ENCODE data around the gene WDR27.

WDR27 gene

GRCh38 chr6:169489563-169490245 lies 212.1 kb downstream of the WDR27 start:
- no peak for TF ChIP-seq EP300 (IDR thresholded peaks at IDR 0.05; ENCODE audit: borderline replicate concordance)
- no peak for TF ChIP-seq TAF1 (IDR thresholded peaks at IDR 0.05; ENCODE audit: low read depth)
- TF ChIP-seq TCF12 (IDR thresholded peaks at IDR 0.05; ENCODE audit: low read depth) = no peak
- TF ChIP-seq RAD21 (IDR thresholded peaks at IDR 0.05; ENCODE audit: low read depth) = no peak
- TF ChIP-seq YY1 (IDR thresholded peaks at IDR 0.05; ENCODE audit: low read depth) = no peak

GRCh38 chr6:169487579-169488436 lies 214.0 kb downstream of the WDR27 start:
- no peak for TF ChIP-seq TAF1 (IDR thresholded peaks at IDR 0.05; ENCODE audit: low read depth)

GRCh38 chr6:169479783-169480495 lies 221.9 kb downstream of the WDR27 start:
- TF ChIP-seq NFIC (IDR thresholded peaks at IDR 0.05) = no peak

DNA sequence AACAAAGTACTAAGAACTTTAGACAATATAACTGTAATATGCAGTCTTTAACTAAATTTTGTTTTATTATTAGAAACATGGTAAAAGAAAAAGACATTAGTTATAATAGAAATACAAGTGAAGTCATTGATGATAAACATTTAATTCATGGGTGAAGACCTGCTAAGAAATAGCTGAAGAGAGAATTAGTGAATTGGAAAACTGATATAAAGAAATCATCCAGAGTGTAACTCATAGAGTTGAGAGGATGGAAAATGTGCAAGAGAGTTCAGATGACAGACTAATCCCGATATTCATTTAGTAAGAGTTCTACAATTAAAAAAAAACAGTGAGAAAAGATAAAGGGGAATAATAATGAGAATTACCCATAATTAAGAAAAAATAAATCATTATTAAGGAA lies 227.5 kb downstream of the WDR27 start:
- no peak for TF ChIP-seq CREB1 (IDR thresholded peaks at IDR 0.05; ENCODE audit: low read depth)
- TF ChIP-seq, protein P1, sequence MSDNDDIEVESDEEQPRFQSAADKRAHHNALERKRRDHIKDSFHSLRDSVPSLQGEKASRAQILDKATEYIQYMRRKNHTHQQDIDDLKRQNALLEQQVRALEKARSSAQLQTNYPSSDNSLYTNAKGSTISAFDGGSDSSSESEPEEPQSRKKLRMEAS (IDR thresholded peaks at IDR 0.05) = no peak
- TF ChIP-seq FOXM1 (IDR thresholded peaks at IDR 0.05; ENCODE audit: borderline replicate concordance, low read depth) = no peak
- no peak for TF ChIP-seq CEBPB (IDR thresholded peaks at IDR 0.05)
- no peak for TF ChIP-seq EP300 (IDR thresholded peaks at IDR 0.05; ENCODE audit: borderline replicate concordance)
- TF ChIP-seq NFIC (IDR thresholded peaks at IDR 0.05) = no peak
- no peak for TF ChIP-seq ZBTB7A (IDR thresholded peaks at IDR 0.05; ENCODE audit: low read depth)
- no peak for TF ChIP-seq TCF12 (IDR thresholded peaks at IDR 0.05; ENCODE audit: low read depth)
- no peak for TF ChIP-seq EGR1 (IDR thresholded peaks at IDR 0.05)
- TF ChIP-seq RAD21 (IDR thresholded peaks at IDR 0.05; ENCODE audit: low read depth) = no peak
- no peak for TF ChIP-seq USF1 (IDR thresholded peaks at IDR 0.05)
- TF ChIP-seq REST (IDR thresholded peaks at IDR 0.05; ENCODE audit: low read depth) = no peak
- no peak for TF ChIP-seq TAF1 (IDR thresholded peaks at IDR 0.05; ENCODE audit: low read depth)

GRCh38 chr6:169473663-169474062 lies 228.2 kb downstream of the WDR27 start:
- TF ChIP-seq NFIC (IDR thresholded peaks at IDR 0.05) (no peak), CREB1 (IDR thresholded peaks at IDR 0.05; ENCODE audit: low read depth) (no peak), EGR1 (IDR thresholded peaks at IDR 0.05) (no peak), EP300 (IDR thresholded peaks at IDR 0.05; ENCODE audit: borderline replicate concordance) (no peak), CEBPB (IDR thresholded peaks at IDR 0.05) (no peak), ZBTB7A (IDR thresholded peaks at IDR 0.05; ENCODE audit: low read depth) (no peak), TCF12 (IDR thresholded peaks at IDR 0.05; ENCODE audit: low read depth) (no peak), TEAD4 (IDR thresholded peaks at IDR 0.05) (no peak), YY1 (IDR thresholded peaks at IDR 0.05; ENCODE audit: low read depth) (no peak)

GRCh38 chr6:169472786-169473416 lies 228.9 kb downstream of the WDR27 start:
- TF ChIP-seq RAD21 (IDR thresholded peaks at IDR 0.05; ENCODE audit: low read depth) (no peak), TEAD4 (IDR thresholded peaks at IDR 0.05) (no peak), ZBTB7A (IDR thresholded peaks at IDR 0.05; ENCODE audit: low read depth) (no peak), FOXM1 (IDR thresholded peaks at IDR 0.05; ENCODE audit: borderline replicate concordance, low read depth) (no peak), YY1 (IDR thresholded peaks at IDR 0.05; ENCODE audit: low read depth) (no peak), CREB1 (IDR thresholded peaks at IDR 0.05; ENCODE audit: low read depth) (no peak), CEBPB (IDR thresholded peaks at IDR 0.05) (no peak), REST (IDR thresholded peaks at IDR 0.05; ENCODE audit: low read depth) (no peak), TCF12 (IDR thresholded peaks at IDR 0.05; ENCODE audit: low read depth) (no peak), EP300 (IDR thresholded peaks at IDR 0.05; ENCODE audit: borderline replicate concordance) (no peak), EGR1 (IDR thresholded peaks at IDR 0.05) (no peak), TAF1 (IDR thresholded peaks at IDR 0.05; ENCODE audit: low read depth) (no peak), USF1 (IDR thresholded peaks at IDR 0.05) (no peak), NFIC (IDR thresholded peaks at IDR 0.05) (no peak)
- TF ChIP-seq, protein P1 (IDR thresholded peaks at IDR 0.05) = no peak
